Measurements from ENCODE around the gene ICAM2. TPM values are rescaled to one million over a fixed set of nuclear protein-coding genes. Genes with fewer than 3 reads are reported as not detected.

Gene ICAM2
- total RNA-seq, 4 donors from 2014 or later, result 2.1 to 25.6 (median 9.7) TPM

DNA sequence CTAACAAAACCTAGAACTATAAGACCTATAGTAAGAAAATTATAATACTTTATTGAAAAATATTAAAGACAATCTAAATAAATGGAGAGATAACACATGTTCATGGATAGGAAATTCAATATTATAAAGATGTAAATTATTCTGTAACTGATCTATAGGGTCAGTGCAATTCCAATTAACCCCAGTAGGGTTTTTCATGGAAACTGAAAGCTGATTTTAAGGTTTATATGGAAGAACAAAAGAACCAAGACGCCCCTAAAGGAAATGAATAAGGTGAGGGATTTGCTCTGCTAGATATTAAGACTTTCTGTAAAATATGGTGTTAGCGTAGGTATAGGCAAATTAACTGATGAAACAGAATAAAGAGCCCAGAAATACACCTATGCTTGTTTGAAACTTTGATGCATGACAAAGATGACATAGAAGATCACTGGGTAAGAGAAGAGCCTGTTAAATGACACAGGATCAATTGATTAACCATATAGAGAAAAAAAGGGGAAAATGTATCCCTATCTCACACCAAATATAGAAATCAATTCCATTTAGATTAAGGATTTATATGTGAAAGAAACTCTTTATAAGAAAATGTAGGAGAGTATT is 3.0 kb downstream of the ICAM2 start:
- Histone ChIP-seq H3K9me3 (no peaks in the 10 kb centered on the region), H3K27me3 (no peaks in the 10 kb centered on the region), H3K27ac (peak overlapping the region in 2 of 4 donors; percentile 16 to 91), H3K4me3 (no peak overlapping the region), H3K36me3 (no peaks in the 10 kb centered on the region), H3K4me1 (peaks cover 0 to 14% (median 0%) of the 10 kb centered on the region in 4 donors)
- TF ChIP-seq, protein P1, sequence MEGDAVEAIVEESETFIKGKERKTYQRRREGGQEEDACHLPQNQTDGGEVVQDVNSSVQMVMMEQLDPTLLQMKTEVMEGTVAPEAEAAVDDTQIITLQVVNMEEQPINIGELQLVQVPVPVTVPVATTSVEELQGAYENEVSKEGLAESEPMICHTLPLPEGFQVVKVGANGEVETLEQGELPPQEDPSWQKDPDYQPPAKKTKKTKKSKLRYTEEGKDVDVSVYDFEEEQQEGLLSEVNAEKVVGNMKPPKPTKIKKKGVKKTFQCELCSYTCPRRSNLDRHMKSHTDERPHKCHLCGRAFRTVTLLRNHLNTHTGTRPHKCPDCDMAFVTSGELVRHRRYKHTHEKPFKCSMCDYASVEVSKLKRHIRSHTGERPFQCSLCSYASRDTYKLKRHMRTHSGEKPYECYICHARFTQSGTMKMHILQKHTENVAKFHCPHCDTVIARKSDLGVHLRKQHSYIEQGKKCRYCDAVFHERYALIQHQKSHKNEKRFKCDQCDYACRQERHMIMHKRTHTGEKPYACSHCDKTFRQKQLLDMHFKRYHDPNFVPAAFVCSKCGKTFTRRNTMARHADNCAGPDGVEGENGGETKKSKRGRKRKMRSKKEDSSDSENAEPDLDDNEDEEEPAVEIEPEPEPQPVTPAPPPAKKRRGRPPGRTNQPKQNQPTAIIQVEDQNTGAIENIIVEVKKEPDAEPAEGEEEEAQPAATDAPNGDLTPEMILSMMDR (IDR thresholded peaks at IDR 0.05), result peak in 5 of 6 experiments; percentile 14 to 79 (median 34)
- no peak for TF ChIP-seq POLR2A (IDR thresholded peaks at IDR 0.05)
- DNase-seq, result no peak

- TF ChIP-seq, protein P1 (IDR thresholded peaks at IDR 0.05), result no peak
- TF ChIP-seq POLR2A (IDR thresholded peaks at IDR 0.05), result no peak
- H3K9me3 ChIP-seq, result no peaks in the 10 kb centered on the region
- peak overlapping the region in 2 of 4 donors; percentile 16 to 37 for H3K27ac ChIP-seq
- H3K36me3 ChIP-seq, result no peaks in the 10 kb centered on the region
- H3K4me3 ChIP-seq, result peak overlapping the region in 1 of 4 donors; percentile 4
- H3K4me1 ChIP-seq, result peaks cover 0 to 14% (median 0%) of the 10 kb centered on the region in 4 donors
- DNase-seq, result no peak
- no peaks in the 10 kb centered on the region for H3K27me3 ChIP-seq
These were observed 3.5 kb downstream of the ICAM2 start for GRCh38 chr17:64016974-64017373.

- peak in 2 of 3 donors; percentile 16 to 45 for DNase-seq
- Histone ChIP-seq H3K4me3 (peak overlapping the region in 1 of 4 donors; percentile 4), H3K36me3 (no peaks in the 10 kb centered on the region), H3K27ac (peak overlapping the region; percentile 16 to 57 (median 36)), H3K27me3 (no peaks in the 10 kb centered on the region), H3K4me1 (peaks cover 0 to 10% (median 0%) of the 10 kb centered on the region in 4 donors), H3K9me3 (no peaks in the 10 kb centered on the region)
- no peak for TF ChIP-seq POLR2A (IDR thresholded peaks at IDR 0.05)
- TF ChIP-seq, protein P1 (IDR thresholded peaks at IDR 0.05), result peak in 1 of 6 experiments; percentile 9
These were observed 4.1 kb downstream of the ICAM2 start for GRCh38 chr17:64016231-64016784.

GRCh38 chr17:64015447-64015846 is 5.0 kb downstream of the ICAM2 start:
- no peak for TF ChIP-seq POLR2A (IDR thresholded peaks at IDR 0.05)
- TF ChIP-seq, protein P1 (IDR thresholded peaks at IDR 0.05), result no peak
- peak in 1 of 3 donors; percentile 12 for DNase-seq
- no peaks in the 10 kb centered on the region for H3K9me3 ChIP-seq
- H3K27me3 ChIP-seq, result no peaks in the 10 kb centered on the region
- no peak overlapping the region for H3K4me3 ChIP-seq
- peaks cover 0 to 5% (median 0%) of the 10 kb centered on the region in 4 donors for H3K4me1 ChIP-seq
- peak overlapping the region in 2 of 4 donors; percentile 41 to 59 for H3K27ac ChIP-seq
- no peaks in the 10 kb centered on the region for H3K36me3 ChIP-seq

DNA sequence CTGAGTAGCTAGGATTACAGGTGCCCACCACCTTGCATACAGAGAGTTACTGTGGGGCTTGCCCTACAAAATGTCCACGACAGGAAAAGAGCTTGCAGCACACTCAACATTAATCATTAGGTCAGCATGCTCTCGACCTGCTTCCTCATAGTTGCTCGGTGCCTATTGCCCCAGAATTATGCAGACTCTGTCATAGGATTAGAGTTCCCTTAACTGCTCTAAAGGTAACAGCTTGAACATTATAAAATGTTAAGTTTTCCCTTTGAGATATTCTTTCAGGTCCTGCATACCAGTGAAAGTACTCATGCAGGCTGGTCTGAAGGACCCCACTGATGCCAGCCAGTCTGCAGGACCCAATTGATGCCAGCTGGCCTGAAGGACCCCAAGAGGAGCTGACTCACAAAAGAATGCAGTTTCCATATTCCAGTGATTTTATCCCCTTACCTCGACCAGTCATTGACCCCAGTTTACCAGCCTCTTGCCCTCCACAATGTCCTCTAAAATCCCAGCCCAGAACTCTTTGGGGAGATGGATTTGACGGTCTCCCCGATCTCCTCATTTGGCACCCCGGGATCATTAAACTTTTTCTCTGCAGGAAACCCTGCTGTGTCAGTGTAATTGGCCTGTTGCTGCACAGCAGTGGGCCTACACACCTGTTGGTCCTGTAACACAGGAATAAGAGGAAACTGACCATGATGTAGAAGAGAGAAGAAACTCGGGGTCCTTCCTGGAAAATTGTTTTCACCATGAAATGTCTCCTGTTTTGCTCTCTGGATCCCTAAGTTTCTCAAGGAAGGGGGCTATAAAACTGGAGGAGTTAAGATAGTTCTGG is 10.6 kb downstream of the ICAM2 start:
- H3K27ac ChIP-seq, result no peak overlapping the region
- DNase-seq, result peak in 1 of 3 donors; percentile 11
- no peaks in the 10 kb centered on the region for H3K27me3 ChIP-seq
- TF ChIP-seq POLR2A (IDR thresholded peaks at IDR 0.05), result no peak
- TF ChIP-seq, protein P1 (IDR thresholded peaks at IDR 0.05), result no peak
- H3K4me3 ChIP-seq, result no peak overlapping the region
- peaks cover 0 to 24% (median 3%) of the 10 kb centered on the region in 4 donors for H3K4me1 ChIP-seq
- H3K9me3 ChIP-seq, result no peaks in the 10 kb centered on the region
- no peaks in the 10 kb centered on the region for H3K36me3 ChIP-seq

Data from Peyer's patch (tissue), 4 donors.